Measurements from ENCODE around the gene TAF15. TPM values are rescaled to one million over a fixed set of nuclear protein-coding genes. Genes with fewer than 3 reads are reported as not detected.

Gene TAF15
- total RNA-seq, 2 experiments from 2014 or later, result 252 to 256 TPM

- H3K4me1 Mint-ChIP-seq (ENCODE audit: low read depth), result peaks cover 6% of the 10 kb centered on the region
- no peak overlapping the region for H3K27ac Mint-ChIP-seq
- H3K36me3 Mint-ChIP-seq (ENCODE audit: low read depth), result peaks cover 3% of the 10 kb centered on the region
- H3K27me3 Mint-ChIP-seq (ENCODE audit: low read depth), result no peaks in the 10 kb centered on the region
- no peak for DNase-seq
- no peak overlapping the region for H3K4me3 Mint-ChIP-seq
- H3K9me3 Mint-ChIP-seq, result no peaks in the 10 kb centered on the region
- CTCF ChIA-PET, result interaction anchor here (1.7 kb wide), 1 partner anchor 13 kb away, joined by 4 read pairs; no protein-coding TSS in a partner anchor
- intact Hi-C loops (cut with micrococcal nuclease), result no loop called here
These were observed 56.4 kb downstream of the TAF15 start for GRCh38 chr17:35865412-35866340.

GRCh38 chr17:35866341-35866950, 57.2 kb downstream of the TAF15 start:
- H3K27me3 Mint-ChIP-seq (ENCODE audit: low read depth), result no peaks in the 10 kb centered on the region
- peaks cover 2% of the 10 kb centered on the region for H3K36me3 Mint-ChIP-seq (ENCODE audit: low read depth)
- peaks cover 12% of the 10 kb centered on the region for H3K4me1 Mint-ChIP-seq (ENCODE audit: low read depth)
- CTCF ChIA-PET, result interaction anchor here (1.7 kb wide), 1 partner anchor 12 kb away, joined by 4 read pairs; no protein-coding TSS in a partner anchor
- intact Hi-C loops (cut with micrococcal nuclease), result no loop called here
- no peaks in the 10 kb centered on the region for H3K9me3 Mint-ChIP-seq
- DNase-seq, result no peak
- H3K4me3 Mint-ChIP-seq, result no peak overlapping the region
- no peak overlapping the region for H3K27ac Mint-ChIP-seq

GRCh38 chr17:35867574-35867973, 58.3 kb downstream of the TAF15 start:
- intact Hi-C loops (cut with micrococcal nuclease), result no loop called here
- H3K4me1 Mint-ChIP-seq (ENCODE audit: low read depth), result peaks cover 18% of the 10 kb centered on the region
- no peaks in the 10 kb centered on the region for H3K27me3 Mint-ChIP-seq (ENCODE audit: low read depth)
- CTCF ChIA-PET, result interaction anchor here (0.6 kb wide), 2 partner anchors 217 to 275 kb away, joined by 3 to 8 read pairs; no protein-coding TSS in a partner anchor
- no peak overlapping the region for H3K27ac Mint-ChIP-seq
- no peaks in the 10 kb centered on the region for H3K36me3 Mint-ChIP-seq (ENCODE audit: low read depth)
- H3K4me3 Mint-ChIP-seq, result no peak overlapping the region
- no peaks in the 10 kb centered on the region for H3K9me3 Mint-ChIP-seq
- no peak for DNase-seq

DNA sequence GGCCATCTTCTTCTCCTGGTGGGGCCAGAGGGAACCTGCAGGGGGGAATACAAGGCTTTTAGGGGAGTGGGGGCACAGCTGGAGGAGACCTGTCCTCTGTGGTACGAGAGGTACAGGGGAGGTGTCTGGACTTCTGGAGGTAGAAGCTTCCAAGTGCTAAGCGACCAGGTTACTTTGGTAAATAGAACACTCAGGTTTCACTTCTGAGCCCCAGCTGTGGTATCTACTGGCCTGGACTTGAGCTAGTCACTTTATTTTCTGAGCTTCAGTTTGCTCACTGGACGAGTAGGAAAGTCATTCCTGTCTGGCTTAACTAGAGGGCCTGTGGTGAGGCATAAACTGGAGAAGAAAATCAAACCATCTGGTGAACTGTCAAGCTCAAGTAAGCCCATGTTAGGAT, 59.5 kb downstream of the TAF15 start, which contains the start of gene HEATR9:
TSS of gene HEATR9 (minus strand) at position 155 of the 400 bp plus-strand sequence. CDS start at position 6, 149 bp downstream.
- no peaks in the 10 kb centered on the region for H3K36me3 Mint-ChIP-seq (ENCODE audit: low read depth)
- H3K4me1 Mint-ChIP-seq (ENCODE audit: low read depth), result peaks cover 18% of the 10 kb centered on the region
- no peaks in the 10 kb centered on the region for H3K27me3 Mint-ChIP-seq (ENCODE audit: low read depth)
- CTCF ChIA-PET, result interaction anchor here (0.8 kb wide), 1 partner anchor 22 kb away, joined by 3 read pairs; no protein-coding TSS in a partner anchor
- H3K27ac Mint-ChIP-seq, result no peak within 1 kb of the TSS
- H3K4me3 Mint-ChIP-seq, result no peak within 1 kb of the TSS
- H3K9me3 Mint-ChIP-seq, result no peaks in the 10 kb centered on the region
- DNase-seq, result no peak
- intact Hi-C loops (cut with micrococcal nuclease), result no loop called here

DNA sequence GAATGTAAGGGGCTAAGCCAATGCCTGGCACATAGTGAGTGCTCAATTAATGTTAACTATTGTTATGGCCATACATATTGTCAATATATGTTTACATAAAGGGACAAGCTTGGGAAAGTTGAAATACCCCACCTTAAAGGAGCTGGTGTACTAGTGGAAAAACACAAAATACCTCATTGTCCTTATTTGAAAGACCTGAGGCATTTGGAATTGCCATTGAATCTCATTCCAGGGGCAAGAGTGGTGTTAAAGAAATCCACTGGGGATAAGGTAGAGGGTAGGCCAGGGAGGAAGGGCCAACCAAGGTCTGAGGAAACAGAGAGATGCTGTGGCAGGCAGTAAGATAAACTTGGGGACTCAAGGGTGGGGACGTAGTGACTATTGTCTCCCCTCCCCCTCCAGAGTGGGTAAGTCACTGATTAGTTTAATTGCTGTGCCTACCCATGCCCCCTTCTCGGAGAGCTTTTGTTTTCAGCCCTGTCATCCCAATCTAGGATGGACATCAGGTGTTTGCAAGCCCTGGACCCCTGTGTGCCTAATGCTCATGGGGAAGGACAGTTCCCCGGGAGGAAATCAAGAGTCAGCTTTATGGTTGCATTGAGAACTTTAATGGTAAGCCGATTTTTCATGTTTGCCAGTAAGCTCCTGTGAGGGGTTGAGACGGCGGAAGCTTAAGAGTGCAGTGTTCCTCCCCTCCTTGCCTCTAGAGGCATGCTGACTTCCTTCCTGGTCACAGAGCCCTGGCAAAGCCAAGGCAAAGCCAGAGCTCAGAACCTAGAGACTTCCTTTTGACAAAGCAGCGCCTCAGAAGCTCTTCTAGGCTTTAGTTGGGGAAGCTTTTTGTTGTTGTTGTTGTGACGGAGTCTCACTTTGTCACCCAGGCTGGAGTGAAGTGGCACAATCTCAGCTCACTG, 61.9 kb downstream of the TAF15 start:
- Mint-ChIP-seq H3K36me3 (ENCODE audit: low read depth) (no peaks in the 10 kb centered on the region), H3K9me3 (no peaks in the 10 kb centered on the region), H3K4me1 (ENCODE audit: low read depth) (peaks cover 18% of the 10 kb centered on the region), H3K4me3 (no peak overlapping the region), H3K27me3 (ENCODE audit: low read depth) (no peaks in the 10 kb centered on the region), H3K27ac (no peak overlapping the region)
- CTCF ChIA-PET, result interaction anchor here (0.7 to 2.1 kb wide), 7 partner anchors 9 to 63 kb away, joined by 3 to 9 read pairs (median 4); no protein-coding TSS in a partner anchor
- intact Hi-C loops (cut with micrococcal nuclease), result loop anchor here (10.0 kb wide), 1 partner anchor 64 kb away; the partner anchor contains the start of gene RDM1
- peak; percentile 53 for DNase-seq

DNA sequence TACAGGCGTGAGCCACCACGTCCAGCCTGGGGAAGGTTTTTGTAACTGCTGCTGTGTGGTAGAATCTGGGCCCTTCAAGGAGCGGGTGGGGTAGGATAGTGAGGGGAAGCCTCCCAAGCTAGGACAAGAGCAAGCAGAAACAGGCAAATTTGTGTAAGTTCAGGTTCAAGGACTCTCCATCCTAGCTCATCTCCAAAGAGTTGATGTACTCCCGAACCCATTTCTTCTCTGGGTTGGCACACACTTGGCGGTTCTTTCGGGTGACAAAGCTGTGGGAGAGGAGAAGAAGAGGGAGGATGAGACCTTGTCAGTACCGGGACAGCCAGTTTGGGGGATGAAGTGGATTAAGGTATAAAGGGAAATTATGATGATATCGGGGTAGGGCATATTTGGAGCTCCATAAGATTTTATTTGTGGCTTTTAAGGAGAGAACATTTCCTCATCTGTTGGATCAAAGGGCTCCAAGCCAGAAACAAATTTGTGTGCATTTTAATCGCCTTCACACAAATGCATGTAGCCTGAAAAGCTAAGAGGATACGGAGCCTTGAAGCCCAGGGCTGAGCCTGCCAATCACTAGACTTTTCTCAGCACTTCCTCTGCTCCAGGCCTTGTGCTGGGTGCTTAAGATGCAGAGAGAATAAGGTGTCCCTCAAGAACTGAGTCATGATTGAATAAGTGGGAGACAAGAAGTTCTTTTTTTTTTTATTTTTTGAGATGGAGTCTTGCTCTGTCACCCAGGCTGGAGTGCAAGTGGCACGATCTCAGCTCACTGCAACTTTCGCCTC, 63.1 kb downstream of the TAF15 start:
- H3K4me3 Mint-ChIP-seq, result no peak overlapping the region
- intact Hi-C loops (cut with micrococcal nuclease), result loop anchor here (10.0 kb wide), 1 partner anchor 62 kb away; the partner anchor contains the start of gene RDM1
- H3K27me3 Mint-ChIP-seq (ENCODE audit: low read depth), result no peaks in the 10 kb centered on the region
- CTCF ChIA-PET, result interaction anchor here (0.6 to 2.1 kb wide), 5 partner anchors 10 to 238 kb away, joined by 3 to 9 read pairs (median 4); no protein-coding TSS in a partner anchor
- no peaks in the 10 kb centered on the region for H3K36me3 Mint-ChIP-seq (ENCODE audit: low read depth)
- peaks cover 18% of the 10 kb centered on the region for H3K4me1 Mint-ChIP-seq (ENCODE audit: low read depth)
- no peaks in the 10 kb centered on the region for H3K9me3 Mint-ChIP-seq
- H3K27ac Mint-ChIP-seq, result no peak overlapping the region
- DNase-seq, result no peak

- Mint-ChIP-seq H3K27ac (peak overlapping the region; percentile 5), H3K4me1 (ENCODE audit: low read depth) (peaks cover 25% of the 10 kb centered on the region), H3K27me3 (ENCODE audit: low read depth) (no peaks in the 10 kb centered on the region), H3K4me3 (no peak overlapping the region), H3K36me3 (ENCODE audit: low read depth) (no peaks in the 10 kb centered on the region), H3K9me3 (no peaks in the 10 kb centered on the region)
- intact Hi-C loops (cut with micrococcal nuclease), result loop anchor here (10.0 kb wide), 1 partner anchor 60 kb away; the partner anchor contains the start of gene RDM1
- CTCF ChIA-PET, result interaction anchor here (0.5 to 0.6 kb wide), 2 partner anchors 108 to 271 kb away, joined by 3 read pairs; no protein-coding TSS in a partner anchor
- DNase-seq, result no peak
These were observed 66.0 kb downstream of the TAF15 start for GRCh38 chr17:35875072-35875799.

DNA sequence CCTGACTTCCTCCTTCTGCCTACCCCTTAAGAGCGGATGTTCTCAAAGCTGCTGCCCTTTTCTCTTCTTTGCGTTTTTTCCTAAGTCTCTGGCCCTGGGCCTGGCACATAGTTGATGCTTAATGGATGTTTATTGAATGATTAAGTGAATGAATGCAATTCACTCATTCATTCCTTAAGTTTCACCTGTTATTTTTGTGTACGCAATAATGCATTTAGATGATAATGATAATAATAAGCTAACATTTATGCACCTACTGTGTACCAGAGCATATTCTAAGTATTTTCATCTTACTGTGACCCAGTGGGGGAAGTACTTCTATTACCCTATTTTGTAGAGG, 66.5 kb downstream of the TAF15 start:
- Mint-ChIP-seq H3K4me3 (no peak overlapping the region), H3K27ac (peak overlapping the region; percentile 5), H3K27me3 (ENCODE audit: low read depth) (no peaks in the 10 kb centered on the region), H3K4me1 (ENCODE audit: low read depth) (peaks cover 29% of the 10 kb centered on the region), H3K36me3 (ENCODE audit: low read depth) (no peaks in the 10 kb centered on the region), H3K9me3 (no peaks in the 10 kb centered on the region)
- DNase-seq, result no peak
- CTCF ChIA-PET, result interaction anchor here (0.6 to 1.1 kb wide), 2 partner anchors 93 to 108 kb away, joined by 3 read pairs; no protein-coding TSS in a partner anchor
- intact Hi-C loops (cut with micrococcal nuclease), result loop anchor here (10.0 kb wide), 1 partner anchor 59 kb away; the partner anchor contains the start of gene RDM1

GRCh38 chr17:35876534-35876933, 67.2 kb downstream of the TAF15 start:
- Mint-ChIP-seq H3K27ac (no peak overlapping the region), H3K4me1 (ENCODE audit: low read depth) (peaks cover 22% of the 10 kb centered on the region), H3K4me3 (no peak overlapping the region), H3K36me3 (ENCODE audit: low read depth) (no peaks in the 10 kb centered on the region), H3K9me3 (no peaks in the 10 kb centered on the region), H3K27me3 (ENCODE audit: low read depth) (no peaks in the 10 kb centered on the region)
- CTCF ChIA-PET, result interaction anchor here (0.5 to 1.1 kb wide), 2 partner anchors 73 to 93 kb away, joined by 3 to 4 read pairs; no protein-coding TSS in a partner anchor
- DNase-seq, result no peak
- intact Hi-C loops (cut with micrococcal nuclease), result loop anchor here (10.0 kb wide), 1 partner anchor 58 kb away; the partner anchor contains the start of gene RDM1

GRCh38 chr17:35877345-35878029, 68.2 kb downstream of the TAF15 start:
- CTCF ChIA-PET, result interaction anchor here (0.8 kb wide), 1 partner anchor 113 kb away, joined by 3 read pairs; no protein-coding TSS in a partner anchor
- Mint-ChIP-seq H3K4me1 (ENCODE audit: low read depth) (peaks cover 17% of the 10 kb centered on the region), H3K27ac (no peak overlapping the region), H3K36me3 (ENCODE audit: low read depth) (no peaks in the 10 kb centered on the region), H3K27me3 (ENCODE audit: low read depth) (no peaks in the 10 kb centered on the region), H3K4me3 (no peak overlapping the region), H3K9me3 (no peaks in the 10 kb centered on the region)
- no peak for DNase-seq
- intact Hi-C loops (cut with micrococcal nuclease), result loop anchor here (10.0 kb wide), 1 partner anchor 57 kb away; the partner anchor contains the start of gene RDM1

Measured in activated naive CD4-positive, alpha-beta T cell treated with anti-CD3 and anti-CD28 coated beads for 36 hours (primary cell).